ENCODE data around the gene ZFPL1. TPM values are rescaled to one million over a fixed set of nuclear protein-coding genes. Genes with fewer than 3 reads are reported as not detected.

ZFPL1 gene
- total RNA-seq, 2 experiments from 2014 or later: 38.4 to 43.9 TPM

GRCh38 chr11:65057526-65057925 is 26.5 kb upstream of the ZFPL1 start:
- no TSS peak for BruUV-seq (replicated peaks)
- POLR2A ChIA-PET: interaction anchor here (0.6 kb wide), 2 partner anchors 24 to 387 kb away, joined by 3 to 4 read pairs; no protein-coding TSS in a partner anchor
- CTCF ChIA-PET (ENCODE audit: unreplicated experiment): no interaction called here

GRCh38 chr11:65058012-65058411 is 26.0 kb upstream of the ZFPL1 start:
- H3K4me3 ChIP-seq (ENCODE audit: low read depth, low read length, poor library complexity, severe bottlenecking): no peak overlapping the region
- no peaks in the 10 kb centered on the region for H3K9me2 ChIP-seq (ENCODE audit: insufficient read depth, low read length)
- intact Hi-C loops (cut with micrococcal nuclease; ENCODE audit: unreplicated experiment): no loop called here
- DNase-seq (ENCODE audit: low spot score): no peak
- no TSS peak for BruUV-seq (replicated peaks)
- no peaks in the 10 kb centered on the region for H3K79me2 ChIP-seq (ENCODE audit: insufficient read depth, low read depth, low read length)
- no peak overlapping the region for H3K4me2 ChIP-seq (ENCODE audit: low read length)
- ChIA-PET POLR2A (interaction anchor here (0.6 kb wide), 1 partner anchor 24 kb away, joined by 4 read pairs; no protein-coding TSS in a partner anchor), CTCF (ENCODE audit: unreplicated experiment) (interaction anchor here (0.6 kb wide), 1 partner anchor 31 kb away, joined by 3 read pairs; the partner anchor contains the start of gene SNX15)
- H3K4me1 ChIP-seq (ENCODE audit: insufficient read depth, low read length, poor library complexity, severe bottlenecking): peaks cover 44% of the 10 kb centered on the region
- no peaks in the 10 kb centered on the region for H3K9me3 ChIP-seq (ENCODE audit: low read length)
- no peaks in the 10 kb centered on the region for H3K36me3 ChIP-seq (ENCODE audit: insufficient read depth, low read length)
- no peak overlapping the region for H3K27ac ChIP-seq (ENCODE audit: low read depth, low read length, poor library complexity, severe bottlenecking)
- TF ChIP-seq CTCF (conservative IDR thresholded peaks at IDR 0.05; ENCODE audit: low read length) (no peak), EZH2phosphoT487 (IDR thresholded peaks at IDR 0.05; ENCODE audit: borderline replicate concordance, low read depth, low read length) (no peak)
- no peaks in the 10 kb centered on the region for H4K20me1 ChIP-seq (ENCODE audit: insufficient read depth, low read length)
- no peak overlapping the region for H2AFZ ChIP-seq (ENCODE audit: low read length)

More at GRCh38 chr11:65057526-65057925, 26.5 kb upstream of the ZFPL1 start:
- Histone ChIP-seq H3K4me2 (ENCODE audit: low read length) (no peak overlapping the region), H3K4me1 (ENCODE audit: insufficient read depth, low read length, poor library complexity, severe bottlenecking) (peaks cover 46% of the 10 kb centered on the region), H4K20me1 (ENCODE audit: insufficient read depth, low read length) (no peaks in the 10 kb centered on the region), H3K9me3 (ENCODE audit: low read length) (no peaks in the 10 kb centered on the region), H3K27ac (ENCODE audit: low read depth, low read length, poor library complexity, severe bottlenecking) (no peak overlapping the region), H3K4me3 (ENCODE audit: low read depth, low read length, poor library complexity, severe bottlenecking) (no peak overlapping the region), H3K79me2 (ENCODE audit: insufficient read depth, low read depth, low read length) (no peaks in the 10 kb centered on the region), H2AFZ (ENCODE audit: low read length) (no peak overlapping the region), H3K36me3 (ENCODE audit: insufficient read depth, low read length) (no peaks in the 10 kb centered on the region), H3K9me2 (ENCODE audit: insufficient read depth, low read length) (no peaks in the 10 kb centered on the region)
- intact Hi-C loops (cut with micrococcal nuclease; ENCODE audit: unreplicated experiment): no loop called here
- no peak for DNase-seq (ENCODE audit: low spot score)
- TF ChIP-seq CTCF (conservative IDR thresholded peaks at IDR 0.05; ENCODE audit: low read length) (no peak), EZH2phosphoT487 (IDR thresholded peaks at IDR 0.05; ENCODE audit: borderline replicate concordance, low read depth, low read length) (no peak)

- Histone ChIP-seq H3K27ac (ENCODE audit: low read depth, low read length, poor library complexity, severe bottlenecking) (no peak within 1 kb of the TSS), H3K4me1 (ENCODE audit: insufficient read depth, low read length, poor library complexity, severe bottlenecking) (peaks cover 39% of the 10 kb centered on the region), H3K4me2 (ENCODE audit: low read length) (no peak within 1 kb of the TSS), H3K4me3 (ENCODE audit: low read depth, low read length, poor library complexity, severe bottlenecking) (no peak within 1 kb of the TSS), H3K79me2 (ENCODE audit: insufficient read depth, low read depth, low read length) (no peaks in the 10 kb centered on the region), H3K9me3 (ENCODE audit: low read length) (no peaks in the 10 kb centered on the region), H2AFZ (ENCODE audit: low read length) (no peak within 1 kb of the TSS), H4K20me1 (ENCODE audit: insufficient read depth, low read length) (no peaks in the 10 kb centered on the region), H3K9me2 (ENCODE audit: insufficient read depth, low read length) (no peaks in the 10 kb centered on the region), H3K36me3 (ENCODE audit: insufficient read depth, low read length) (no peaks in the 10 kb centered on the region)
- TF ChIP-seq CTCF (conservative IDR thresholded peaks at IDR 0.05; ENCODE audit: low read length) (no peak), EZH2phosphoT487 (IDR thresholded peaks at IDR 0.05; ENCODE audit: borderline replicate concordance, low read depth, low read length) (no peak)
- ChIA-PET CTCF (ENCODE audit: unreplicated experiment) (interaction anchor here (0.6 to 0.7 kb wide), 2 partner anchors 31 to 211 kb away, joined by 3 read pairs; partner anchors contain the start of gene SNX15), POLR2A (no interaction called here)
- no peak for DNase-seq (ENCODE audit: low spot score)
- no TSS peak for BruUV-seq (replicated peaks)
- intact Hi-C loops (cut with micrococcal nuclease; ENCODE audit: unreplicated experiment): no loop called here
These were observed 25.5 kb upstream of the ZFPL1 start, which contains the start of gene NAALADL1 for GRCh38 chr11:65058419-65059054. TSS of gene NAALADL1 (minus strand) at chr11:65058553. CDS start at chr11:65058521, 32 bp downstream.
